IMR-90 (cell line): Measurements from ENCODE around the gene MXD4. TPM values are rescaled to one million over a fixed set of nuclear protein-coding genes. Genes with fewer than 3 reads are reported as not detected.

Experiments
- ATAC-seq: fragments of 200-7000 bp; cut with Tn5 transposase; 2 replicates; pipeline ENCODE4 v1.9.1; 2020; ENCODE audit warnings: low read depth, mild to moderate bottlenecking, moderate library complexity
- BruUV-seq: library from RNA; stranded (reverse); fragments of 400-500 nt; replicated peaks from 2 replicates; lab custom pipeline; 2021; lab: Mats Ljungman, UMichigan
- CTCF ChIA-PET: fragments of 300-600 bp; formaldehyde crosslinking; extraction: SDS; loops from one replicate; lab custom pipeline; 2021; ENCODE audit warnings: antibody characterized with exemption; lab: Yijun Ruan, JAX
- POLR2A ChIA-PET: fragments of 300-600 bp; sonication (Branson Sonifier 250); formaldehyde crosslinking; loops from one replicate; lab custom pipeline; 2022; ENCODE audit warnings: antibody characterized with exemption; ENCODE audit not compliant: unreplicated experiment; lab: Charles Lee
- DNase-seq: peaks from one replicate; pipeline ENCODE4 v3.0.0; 2013
- H2AFZ ChIP-seq: replicated peaks from 2 replicates; pipeline ENCODE3; 2013; ENCODE audit warnings: low read length, mild to moderate bottlenecking; ENCODE audit not compliant: poor library complexity
- H2AK5ac ChIP-seq: 2 replicates; pipeline ENCODE4 v1.6.1; 2013; ENCODE audit warnings: low read depth, low read length, inconsistent platforms
- H2AK9ac ChIP-seq: replicated peaks from 2 replicates; pipeline ENCODE3; 2013; ENCODE audit warnings: mild to moderate bottlenecking, low read depth, low read length, moderate library complexity; ENCODE audit not compliant: poor library complexity
- H2BK120ac ChIP-seq: 2 replicates; pipeline ENCODE4 v1.6.1; 2013; ENCODE audit warnings: low read depth, low read length, inconsistent platforms
- H2BK15ac ChIP-seq: 3 replicates; pipeline ENCODE4 v1.6.1; 2013; ENCODE audit warnings: low read depth, low read length, inconsistent platforms
- H2BK20ac ChIP-seq: 2 replicates; pipeline ENCODE4 v1.6.1; 2013; ENCODE audit warnings: low read depth, mild to moderate bottlenecking, inconsistent platforms, low read length, moderate library complexity
- H2BK5ac ChIP-seq: 2 replicates; pipeline ENCODE4 v1.6.1; 2013; ENCODE audit warnings: mild to moderate bottlenecking, low read depth, low read length, inconsistent platforms; ENCODE audit not compliant: poor library complexity, severe bottlenecking
- H3K14ac ChIP-seq: replicated peaks from 2 replicates; pipeline ENCODE4 v1.6.1; 2013; ENCODE audit warnings: low read depth, low read length, inconsistent platforms
- H3K18ac ChIP-seq: 2 replicates; pipeline ENCODE4 v1.6.1; 2013; ENCODE audit warnings: low read depth, low read length, control low read depth
- H3K23ac ChIP-seq: 2 replicates; pipeline ENCODE4 v1.6.1; 2013; ENCODE audit warnings: low read depth, low read length, inconsistent platforms
- H3K27ac ChIP-seq: 2 replicates; pipeline ENCODE4 v1.5.1; 2013; ENCODE audit warnings: mild to moderate bottlenecking, control low read depth, low read length; ENCODE audit not compliant: insufficient read depth
- H3K27me3 ChIP-seq: 2 replicates; pipeline ENCODE4 v1.6.1; 2013; ENCODE audit warnings: low read length; ENCODE audit not compliant: control insufficient read depth, insufficient read depth
- H3K36me3 ChIP-seq: 2 replicates; pipeline ENCODE4 v1.6.1; 2013; ENCODE audit warnings: low read length, mixed read lengths; ENCODE audit not compliant: control insufficient read depth, insufficient read depth
- H3K4ac ChIP-seq: 2 replicates; pipeline ENCODE4 v1.6.1; 2013; ENCODE audit warnings: low read depth, low read length, inconsistent platforms
- H3K4me1 ChIP-seq: 2 replicates; pipeline ENCODE4 v1.6.1; 2013; ENCODE audit warnings: low read length, mixed read lengths; ENCODE audit not compliant: control insufficient read depth, insufficient read depth
- H3K4me2 ChIP-seq: 2 replicates; pipeline ENCODE4 v1.6.1; 2013; ENCODE audit warnings: low read depth, mild to moderate bottlenecking, control low read depth, low read length, moderate library complexity
- H3K4me3 ChIP-seq: 2 replicates; pipeline ENCODE4 v1.5.1; 2013; ENCODE audit warnings: low read depth, mild to moderate bottlenecking, control low read depth, low read length, moderate library complexity; ENCODE audit not compliant: insufficient read depth
- H3K56ac ChIP-seq: 2 replicates; pipeline ENCODE4 v1.6.1; 2013; ENCODE audit warnings: low read length, inconsistent platforms; ENCODE audit not compliant: insufficient read depth; ENCODE audit errors: extremely low read depth
- H3K79me1 ChIP-seq, 2 experiments: 2 replicates each; pipeline ENCODE4 v1.6.1; 2013; ENCODE audit warnings: low read length in 2 of 2, inconsistent platforms in 1 of 2, low read depth in 1 of 2
- H3K9ac ChIP-seq: 2 replicates; pipeline ENCODE4 v1.6.1; 2013; ENCODE audit warnings: low read depth, low read length, control low read depth
- H3K9me1 ChIP-seq: 2 replicates; pipeline ENCODE4 v1.6.1; 2013; ENCODE audit warnings: low read length, inconsistent platforms; ENCODE audit not compliant: insufficient read depth
- H3K9me3 ChIP-seq: 2 replicates; pipeline ENCODE4 v1.6.1; 2013; ENCODE audit warnings: low read length; ENCODE audit not compliant: control insufficient read depth, insufficient read depth
- H4K20me1 ChIP-seq: 2 replicates; pipeline ENCODE4 v1.6.1; 2013; ENCODE audit warnings: low read length, inconsistent platforms; ENCODE audit not compliant: insufficient read depth
- H4K5ac ChIP-seq: 2 replicates; pipeline ENCODE4 v1.6.1; 2013; ENCODE audit warnings: mild to moderate bottlenecking, low read depth, low read length, control low read depth
- H4K8ac ChIP-seq, 2 experiments: 2 replicates each; pipeline ENCODE4 v1.6.1; 2013; ENCODE audit warnings: low read depth in 2 of 2, low read length in 2 of 2, control low read depth in 1 of 2, inconsistent platforms in 1 of 2
- H4K91ac ChIP-seq: 2 replicates; pipeline ENCODE4 v1.6.1; 2013; ENCODE audit warnings: low read depth, low read length, inconsistent platforms; ENCODE audit not compliant: insufficient read depth
- BHLHE40 ChIP-seq: fragments of 150-350 bp; IDR thresholded peaks from 2 replicates; pipeline ENCODE4 v1.6.1; 2016; ENCODE audit warnings: mild to moderate bottlenecking, low read depth, low read length
- CHD1 ChIP-seq: IDR thresholded peaks from 2 replicates; pipeline ENCODE4 v1.6.1; 2012; ENCODE audit warnings: low read depth, low read length, improper control_type of control experiment
- POLR2A ChIP-seq: IDR thresholded peaks from 2 replicates; pipeline ENCODE4 v1.6.1; 2012; ENCODE audit warnings: mild to moderate bottlenecking, low read depth, low read length
- SMC3 ChIP-seq: fragments of 150-350 bp; IDR thresholded peaks from 2 replicates; pipeline ENCODE4 v1.6.1; 2016; ENCODE audit warnings: low read depth, mild to moderate bottlenecking, antibody characterized with exemption, low read length, moderate library complexity
- WGBS, 2 experiments: methylation state at CpG; one replicate each; pipeline versions ENCODE4 v1.1.5 to v1.1.7; 2013; ENCODE audit warnings: missing lambda C conversion rate in 2 of 2; ENCODE audit not compliant: insufficient read length in 1 of 2; ENCODE audit errors: extremely low coverage in 2 of 2; 5-methylcytosine and 5-hydroxymethylcytosine counted together
- dilution Hi-C: fragments of 300-500 bp; cut with HindIII; formaldehyde crosslinking; loops from one replicate; pipeline ENCODE4 v1.14.3; 2018; ENCODE audit warnings: low sequenced_read_pairs; ENCODE audit not compliant: unreplicated experiment
- in situ Hi-C: fragments of 300-500 bp; cut with MboI; formaldehyde crosslinking; loops from 3 replicates; pipeline ENCODE4 v1.14.3; 2019; ENCODE audit warnings: low sequenced_read_pairs, inconsistent platforms, mixed read lengths
- intact Hi-C: fragments of 100-400 bp; cut with micrococcal nuclease; formaldehyde crosslinking; loops from 2 replicates; pipeline ENCODE4 v1.10.0; 2022
- polyA plus RNA-seq, 3 experiments: library from polyadenylated mRNA; depleted of rRNA; stranded (reverse); fragments of >200 nt; gene quantifications; 2 replicates each; pipeline ENCODE4 v1.2.3, GENCODE V29; 2012; ENCODE audit warnings: low replicate concordance in 1 of 3
- total RNA-seq: library from RNA; depleted of rRNA; stranded (reverse); fragments of >200 nt; gene quantifications from 2 replicates; pipeline ENCODE4 v1.2.3, GENCODE V29; 2012

MXD4 gene
- total and polyA plus RNA-seq, 2 of the 4 experiments (the other 2 are of a cell fraction): 22.8 to 54.4 TPM

DNA sequence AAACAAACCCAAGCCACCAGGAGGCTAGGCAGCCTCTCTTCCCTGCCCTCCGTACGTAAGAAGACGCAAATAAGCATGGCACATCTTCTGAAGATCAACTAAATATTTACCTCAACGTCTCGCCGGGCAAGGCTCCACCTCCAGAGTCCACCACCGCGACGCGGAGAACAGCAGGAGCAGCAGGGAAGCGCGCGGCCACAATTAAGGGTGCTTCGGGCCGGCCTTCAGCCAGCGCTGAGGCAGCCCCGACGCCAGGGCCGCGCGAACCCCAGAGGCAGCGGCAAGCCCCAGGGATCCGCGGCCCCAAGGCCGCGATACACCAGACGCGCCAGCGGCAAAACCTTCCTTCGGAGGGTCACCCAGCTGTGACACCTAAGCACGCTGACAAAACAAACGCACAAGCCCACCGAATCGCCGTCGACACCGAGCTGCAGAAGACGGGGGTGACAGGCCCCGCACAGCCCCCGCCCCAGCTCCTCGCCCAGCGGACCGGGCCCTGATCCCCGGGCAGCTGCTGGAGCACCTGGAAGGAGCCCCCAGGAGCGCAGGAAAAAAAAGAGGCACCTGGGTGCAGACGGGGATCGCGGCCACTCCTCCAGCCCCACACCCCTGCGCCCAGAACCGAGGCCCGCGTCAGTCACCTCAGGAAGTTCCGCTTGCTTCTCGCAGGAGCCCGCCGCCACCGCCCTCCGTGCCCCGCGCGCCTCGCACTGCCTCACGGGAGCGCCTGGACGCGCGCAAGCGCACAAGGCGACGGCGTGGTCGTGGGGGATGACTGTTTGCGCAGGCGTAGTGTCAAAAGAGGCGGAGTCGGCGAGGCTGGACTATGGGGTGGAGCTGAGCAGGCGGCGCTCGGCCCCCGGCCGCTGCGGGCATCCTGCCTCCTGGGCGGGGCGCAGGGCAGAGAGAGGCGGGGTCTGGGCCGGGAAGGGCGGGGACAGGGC lies 20.2 kb downstream of the MXD4 start, which contains the start of the genes HAUS3 and POLN (continued):
- TF ChIP-seq CHD1 (no peak), BHLHE40 (no peak), SMC3 (no peak)

DNA sequence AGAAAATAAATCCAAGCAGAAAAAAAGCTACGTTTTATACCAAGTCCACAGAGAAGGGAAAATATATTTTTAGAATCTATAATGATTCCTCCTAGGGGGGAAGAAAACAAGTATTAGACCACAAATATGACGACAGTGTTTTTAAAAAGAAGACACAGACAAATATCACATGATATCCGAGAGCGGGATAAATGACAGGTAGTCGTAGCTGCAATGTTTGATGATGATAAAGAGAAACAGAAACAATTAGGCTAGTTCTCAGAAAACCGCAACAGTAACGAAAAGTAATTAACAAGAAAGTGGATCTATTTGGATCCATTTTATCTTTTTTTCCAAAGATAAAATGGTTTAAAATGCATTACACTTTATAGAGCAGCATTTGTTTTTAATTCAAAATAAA lies 20.9 kb downstream of the MXD4 start:
- Histone ChIP-seq H3K18ac (no peak overlapping the region), H3K36me3 (peaks cover 2% of the 10 kb centered on the region; the same call in 1 of the 2 replicates), H2BK20ac (no peak overlapping the region), H4K91ac (no peak overlapping the region), H3K79me1 (peaks cover 9 to 24% of the 10 kb centered on the region in 2 experiments), H3K4me2 (peak overlapping the region; percentile 96), H3K4me1 (peaks cover 6% of the 10 kb centered on the region), H2AFZ (no peak overlapping the region), H3K56ac (peak overlapping the region; percentile 50; the same call in 1 of the 2 replicates), H3K9ac (peak overlapping the region; percentile 90), H4K20me1 (peaks cover 6% of the 10 kb centered on the region), H3K27me3 (no peaks in the 10 kb centered on the region), H2BK15ac (no peak overlapping the region), H2BK120ac (no peak overlapping the region), H4K8ac (peak overlapping the region in 1 of 2 experiments; percentile 45; a peak in 1 of 4 replicates), H3K4ac (no peak overlapping the region), H2AK5ac (no peak overlapping the region), H2BK5ac (no peak overlapping the region), H4K5ac (no peak overlapping the region), H2AK9ac (no peak overlapping the region), H3K27ac (peak overlapping the region; percentile 48), H3K9me3 (no peaks in the 10 kb centered on the region), H3K9me1 (no peaks in the 10 kb centered on the region), H3K14ac (no peak overlapping the region), H3K4me3 (peak overlapping the region; percentile 78), H3K23ac (peak overlapping the region; percentile 30)
- WGBS, 2 experiments: no CpG with 5 or more reads among the region's 7 CpGs
- in situ Hi-C loops (no loop called here), dilution Hi-C loops (no loop called here), intact Hi-C loops (loop anchor here (5.0 kb wide), 1 partner anchor 221 kb away; no protein-coding TSS in a partner anchor)
- ATAC-seq (no peak), DNase-seq (no peak)
- no TSS peak for BruUV-seq
- CTCF ChIA-PET: no interaction called here
- TF ChIP-seq POLR2A (no peak), CHD1 (no peak)
- POLR2A ChIA-PET: no interaction called here
